K562 (cell line): Measurements from ENCODE around the gene NAGLU. TPM values are rescaled to one million over a fixed set of nuclear protein-coding genes. Genes with fewer than 3 reads are reported as not detected.
A peak's percentile ranks its signal among the peaks of the same experiment; 100 is the strongest.

Source experiments
- DNMT1 ChIP-seq: fragments of 450-650 bp; IDR thresholded peaks from 2 replicates; pipeline ENCODE4 v1.6.1; 2016; ENCODE audit warnings: antibody characterized with exemption, mild to moderate bottlenecking
- EGR1 ChIP-seq: fragments of 450-650 bp; conservative IDR thresholded peaks from 2 replicates; pipeline ENCODE4 v1.6.1; 2017; ENCODE audit warnings: mild to moderate bottlenecking
- GATA2 ChIP-seq: sonication (generic); formaldehyde crosslinking; IDR thresholded peaks from 2 replicates; pipeline ENCODE4 v1.4.0; 2020; ENCODE audit warnings: mild to moderate bottlenecking, missing genetic modification reagents
- GMEB1 ChIP-seq: fragments of 250-450 bp; sonication (Bioruptor Pico); IDR thresholded peaks from 2 replicates; pipeline ENCODE4 v1.4.0; 2020; ENCODE audit warnings: mild to moderate bottlenecking
- GTF3C2 ChIP-seq: IDR thresholded peaks from 3 replicates; pipeline ENCODE4 v1.6.1; 2011; ENCODE audit warnings: borderline replicate concordance, mild to moderate bottlenecking, moderate library complexity; ENCODE audit not compliant: insufficient read length; ENCODE audit errors: extremely low read depth
- JUN ChIP-seq, 2 experiments: sonication (generic) in 1 of 2; formaldehyde crosslinking in 1 of 2; IDR thresholded peaks; 2 replicates each; pipeline versions ENCODE4 v1.6.1 to v1.8.0; 2012 to 2022; ENCODE audit warnings: borderline replicate concordance in 2 of 2, mild to moderate bottlenecking in 2 of 2, improper control_type of control experiment in 1 of 2, low read depth in 1 of 2, low read length in 1 of 2, missing genetic modification reagents in 1 of 2
- JUND ChIP-seq, 2 experiments: IDR thresholded peaks; 2 replicates in 1 of 2; 3 replicates in 1 of 2; pipeline ENCODE4 v1.6.1; 2011; ENCODE audit warnings: borderline replicate concordance in 2 of 2, low read depth in 2 of 2, low read length in 2 of 2, improper control_type of control experiment in 1 of 2, missing biosample characterization in 1 of 2, missing genetic modification characterization in 1 of 2, missing genetic modification reagents in 1 of 2
- KLF6 ChIP-seq: fragments of 250-450 bp; sonication (Bioruptor Pico); IDR thresholded peaks from 2 replicates; pipeline ENCODE4 v1.4.0; 2020; ENCODE audit warnings: mild to moderate bottlenecking, moderate library complexity, borderline replicate concordance
- NCOR1 ChIP-seq: fragments of 450-650 bp; IDR thresholded peaks from 2 replicates; pipeline ENCODE4 v1.6.1; 2016; ENCODE audit warnings: mild to moderate bottlenecking, moderate library complexity
- NFIC ChIP-seq: fragments of 450-650 bp; IDR thresholded peaks from 2 replicates; pipeline ENCODE4 v1.6.1; 2017; ENCODE audit warnings: mild to moderate bottlenecking, inconsistent platforms
- NFXL1 ChIP-seq: fragments of 450-650 bp; formaldehyde crosslinking; IDR thresholded peaks from 2 replicates; pipeline ENCODE4 v1.4.0; 2021; ENCODE audit warnings: mild to moderate bottlenecking
- RB1 ChIP-seq: fragments of 450-650 bp; IDR thresholded peaks from 2 replicates; pipeline ENCODE4 v1.6.1; 2017; ENCODE audit warnings: low read depth, mild to moderate bottlenecking
- SIN3A ChIP-seq, 2 experiments: fragments of 150-350 bp in 1 of 2; IDR thresholded peaks; 2 replicates each; pipeline ENCODE4 v1.6.1; 2011 to 2016; ENCODE audit warnings: borderline replicate concordance in 2 of 2, low read depth in 2 of 2, low read length in 2 of 2, mild to moderate bottlenecking in 2 of 2, moderate library complexity in 2 of 2; ENCODE audit not compliant: control insufficient read depth in 1 of 2
- TBP ChIP-seq: optimal IDR thresholded peaks from 2 replicates; pipeline ENCODE3; 2011; ENCODE audit warnings: low read depth, low read length, improper control_type of control experiment
- TOE1 ChIP-seq, 2 experiments: fragments of 450-650 bp in 1 of 2; sonication (generic) in 1 of 2; formaldehyde crosslinking in 1 of 2; IDR thresholded peaks; 2 replicates each; pipeline versions ENCODE4 v1.7.1 to v1.8.0; 2016 to 2022; ENCODE audit warnings: borderline replicate concordance in 2 of 2, mild to moderate bottlenecking in 2 of 2, antibody characterized with exemption in 1 of 2, inconsistent platforms in 1 of 2, low read depth in 1 of 2, missing genetic modification reagents in 1 of 2, moderate library complexity in 1 of 2
- ZNF143 ChIP-seq: sonication (generic); formaldehyde crosslinking; IDR thresholded peaks from 2 replicates; pipeline ENCODE4 v1.9.0; 2022; ENCODE audit warnings: mild to moderate bottlenecking, missing genetic modification reagents
- ZNF282 ChIP-seq: sonication (generic); formaldehyde crosslinking; IDR thresholded peaks from 2 replicates; pipeline ENCODE4 v1.8.1; 2023; ENCODE audit warnings: missing genetic modification reagents
- ZNF398 ChIP-seq: fragments of 250-450 bp; sonication (Bioruptor Pico); IDR thresholded peaks from 2 replicates; pipeline ENCODE4 v1.8.0; 2021; ENCODE audit warnings: moderate library complexity, mild to moderate bottlenecking, inconsistent platforms
- polyA plus RNA-seq, 8 experiments: library from polyadenylated mRNA; depleted of rRNA in 4 of 8; stranded (reverse) in 5 of 8; unstranded in 3 of 8; fragments of >200 nt; fragmentation: Nextera tagmentation in 2 of 8; fragmentation: Illumina TruSeq in 1 of 8; extraction: Ambion mirVana in 2 of 8; extraction: Trizol in 1 of 8; gene quantifications; 2 replicates each; pipeline versions ENCODE4 v1.2.1 to v1.2.3, GENCODE V29; 2011 to 2014; ENCODE audit warnings: inconsistent platforms in 1 of 8, missing spikeins in 1 of 8
- total RNA-seq, 7 experiments: library from RNA; depleted of rRNA in 6 of 7; stranded (reverse); fragments of >200 nt in 6 of 7; fragmentation: Illumina TruSeq in 2 of 7; extraction: Trizol in 2 of 7; gene quantifications; 2 replicates each; pipeline versions ENCODE4 v1.2.1 to v1.2.3, GENCODE V29; 2011 to 2021; ENCODE audit warnings: low replicate concordance in 1 of 7

NAGLU gene
- total and polyA plus RNA-seq, 9 of the 15 experiments (the other 6 are each of a cell fraction or from before 2014, with no cell fraction given): 0.04 to 21.5 (median 8.5) TPM

GRCh38 chr17:42536048-42536371, at the start of gene NAGLU (continued):
- TF ChIP-seq SIN3A (IDR thresholded peaks at IDR 0.05; ENCODE audit: borderline replicate concordance in 2 of 2, control insufficient read depth in 1 of 2, low read depth in 2 of 2, low read length in 2 of 2) (0 out of 4 replicates have a peak, but pooled peaks of 1 of the 2 experiments have one; percentile 14), DNMT1 (no peak), RB1 (peak; percentile 79; the same call in 1 of the 2 replicates), EGR1 (peak; percentile 41), ZNF398 (CRISPR knock-in tag) (no peak), ZNF143 (CRISPR knock-in tag) (no peak), GMEB1 (CRISPR knock-in tag) (no peak; the same call in 1 of the 2 replicates), TBP (peak; percentile 72), GTF3C2 (no peak), GATA2 (no peak), JUN (IDR thresholded peaks at IDR 0.05; ENCODE audit: borderline replicate concordance, low read depth, low read length) (peak; percentile 39; the same call in 1 of the 2 replicates), JUN (CRISPR knock-in tag; IDR thresholded peaks at IDR 0.05; ENCODE audit: borderline replicate concordance) (no peak), ZNF282 (CRISPR knock-in tag) (no peak), KLF6 (CRISPR knock-in tag) (no peak), NFXL1 (CRISPR knock-in tag) (no peak), JUND (IDR thresholded peaks at IDR 0.05; ENCODE audit: borderline replicate concordance, low read depth, low read length) (peak; percentile 16; the same call in 1 of the 2 replicates), JUND (tag; IDR thresholded peaks at IDR 0.05; ENCODE audit: borderline replicate concordance, low read depth, low read length) (no peak), NCOR1 (0 out of 2 replicates have a peak, but pooled peaks have one; percentile 2), TOE1 (IDR thresholded peaks at IDR 0.05; ENCODE audit: borderline replicate concordance) (peak; percentile 93), TOE1 (CRISPR knock-in tag; IDR thresholded peaks at IDR 0.05; ENCODE audit: borderline replicate concordance, low read depth) (no peak), NFIC (peak; percentile 96)
